ENCODE data around the gene MLLT3. TPM values are rescaled to one million over a fixed set of nuclear protein-coding genes. Genes with fewer than 3 reads are reported as not detected.

MLLT3 gene
- total and polyA plus RNA-seq, 2 experiments from 2014 or later: 13.7 to 39.2 TPM

DNA sequence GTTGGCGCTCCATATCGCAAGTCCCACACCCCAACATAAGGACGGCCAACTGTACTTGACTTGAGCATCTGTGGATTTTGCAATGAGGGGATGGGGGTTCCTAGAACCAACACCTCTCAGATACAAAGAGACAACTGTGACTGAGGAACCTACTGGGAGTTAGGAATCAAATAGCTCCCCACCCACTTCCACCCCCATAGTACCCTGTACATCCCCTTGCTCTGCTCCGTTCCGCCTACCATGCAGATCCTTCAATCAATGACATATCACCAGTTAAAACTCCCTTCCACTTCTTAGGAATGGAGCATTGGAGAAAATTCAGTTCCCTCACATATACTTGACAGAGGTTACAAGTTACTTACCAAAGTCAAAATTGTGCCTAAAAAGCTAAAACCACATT lies 140.9 kb downstream of the MLLT3 start:
- 97% methylated on average over 5 of the region's 5 CpGs for WGBS (ENCODE audit: low lambda C conversion rate, missing lambda C conversion rate)
- Histone ChIP-seq H3K4me1 (ENCODE audit: insufficient read depth) (peaks cover 33% of the 10 kb centered on the region), H3K9me2 (replicated peaks; ENCODE audit: insufficient read depth) (no peaks in the 10 kb centered on the region), H3K36me3 (replicated peaks; ENCODE audit: insufficient read depth, low read depth) (no peaks in the 10 kb centered on the region), H2AFZ (no peak overlapping the region), H3K9me3 (ENCODE audit: low read depth) (no peaks in the 10 kb centered on the region), H3K79me2 (peaks cover 81% of the 10 kb centered on the region), H3K27me3 (no peaks in the 10 kb centered on the region), H3K4me3 (no peak overlapping the region), H4K20me1 (ENCODE audit: insufficient read depth, poor library complexity, severe bottlenecking) (peaks cover 3% of the 10 kb centered on the region), H3K4me2 (no peak overlapping the region), H3K27ac (no peak overlapping the region)
- TF ChIP-seq EZH2phosphoT487 (IDR thresholded peaks at IDR 0.05; ENCODE audit: low read depth, severe bottlenecking, unreplicated experiment): no peak
- TF ChIP-seq, protein P1, sequence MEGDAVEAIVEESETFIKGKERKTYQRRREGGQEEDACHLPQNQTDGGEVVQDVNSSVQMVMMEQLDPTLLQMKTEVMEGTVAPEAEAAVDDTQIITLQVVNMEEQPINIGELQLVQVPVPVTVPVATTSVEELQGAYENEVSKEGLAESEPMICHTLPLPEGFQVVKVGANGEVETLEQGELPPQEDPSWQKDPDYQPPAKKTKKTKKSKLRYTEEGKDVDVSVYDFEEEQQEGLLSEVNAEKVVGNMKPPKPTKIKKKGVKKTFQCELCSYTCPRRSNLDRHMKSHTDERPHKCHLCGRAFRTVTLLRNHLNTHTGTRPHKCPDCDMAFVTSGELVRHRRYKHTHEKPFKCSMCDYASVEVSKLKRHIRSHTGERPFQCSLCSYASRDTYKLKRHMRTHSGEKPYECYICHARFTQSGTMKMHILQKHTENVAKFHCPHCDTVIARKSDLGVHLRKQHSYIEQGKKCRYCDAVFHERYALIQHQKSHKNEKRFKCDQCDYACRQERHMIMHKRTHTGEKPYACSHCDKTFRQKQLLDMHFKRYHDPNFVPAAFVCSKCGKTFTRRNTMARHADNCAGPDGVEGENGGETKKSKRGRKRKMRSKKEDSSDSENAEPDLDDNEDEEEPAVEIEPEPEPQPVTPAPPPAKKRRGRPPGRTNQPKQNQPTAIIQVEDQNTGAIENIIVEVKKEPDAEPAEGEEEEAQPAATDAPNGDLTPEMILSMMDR (IDR thresholded peaks at IDR 0.05; ENCODE audit: poor library complexity): no peak
- TF ChIP-seq EZH2 (IDR thresholded peaks at IDR 0.05; ENCODE audit: borderline replicate concordance): no peak
- no peak for DNase-seq (ENCODE audit: low spot score)

DNA sequence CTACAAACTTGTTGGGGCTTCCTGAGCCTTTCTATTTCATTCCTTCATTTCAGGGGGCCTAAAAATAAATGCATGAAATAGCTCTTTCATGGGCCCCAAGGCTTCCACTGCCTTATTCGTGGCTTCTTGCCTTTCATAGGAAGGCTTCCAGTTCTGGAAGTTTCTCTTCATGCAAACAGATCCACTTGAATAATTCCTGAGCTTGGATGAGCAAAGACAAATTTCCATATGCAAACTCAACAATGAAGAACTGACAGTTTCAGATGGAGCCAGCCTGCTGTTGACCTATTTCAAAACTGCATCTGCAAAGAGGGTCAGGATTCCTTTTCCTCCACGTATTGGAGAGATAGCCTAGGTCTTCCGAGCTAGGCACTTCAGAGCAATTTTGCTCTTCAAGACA lies 142.1 kb downstream of the MLLT3 start:
- TF ChIP-seq, protein P1 (IDR thresholded peaks at IDR 0.05; ENCODE audit: poor library complexity): no peak
- TF ChIP-seq EZH2 (IDR thresholded peaks at IDR 0.05; ENCODE audit: borderline replicate concordance) (no peak), EZH2phosphoT487 (IDR thresholded peaks at IDR 0.05; ENCODE audit: low read depth, severe bottlenecking, unreplicated experiment) (no peak)

DNA sequence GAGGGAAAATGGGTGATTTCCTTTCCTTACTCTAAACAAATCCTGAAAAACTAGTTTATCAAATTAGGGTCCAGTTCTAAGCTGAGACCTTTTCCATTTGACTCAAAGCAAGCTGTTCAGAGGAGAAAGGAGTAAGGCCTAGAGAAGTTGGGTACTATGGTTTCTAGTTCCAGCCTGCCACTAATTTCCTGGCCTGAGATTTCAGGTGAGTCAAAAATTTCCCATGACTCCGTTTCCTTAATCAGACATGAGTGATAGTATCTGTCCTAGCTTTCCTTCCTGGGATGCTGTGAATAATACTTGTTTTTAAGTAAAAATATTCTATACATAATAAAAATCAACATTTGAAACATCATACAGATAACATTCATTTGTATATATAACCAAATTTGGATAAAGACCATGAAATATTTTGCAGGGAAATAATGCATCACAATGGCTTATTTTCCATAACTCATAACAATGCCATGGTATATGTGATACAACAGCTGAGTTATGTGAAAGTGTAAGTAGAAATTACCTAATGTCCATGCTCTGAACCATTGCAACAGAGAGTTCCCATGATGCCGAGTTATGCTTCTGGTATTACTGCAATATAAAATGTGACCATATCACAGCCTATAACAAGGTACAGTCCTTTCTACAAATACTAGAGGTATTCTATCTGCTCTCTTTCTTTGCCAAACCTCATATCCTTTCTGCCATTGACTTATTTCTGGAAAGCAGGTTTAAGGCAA lies 142.7 kb downstream of the MLLT3 start:
- Histone ChIP-seq H3K27ac (no peak overlapping the region), H2AFZ (no peak overlapping the region), H3K4me1 (ENCODE audit: insufficient read depth) (peaks cover 33% of the 10 kb centered on the region), H3K9me3 (ENCODE audit: low read depth) (no peaks in the 10 kb centered on the region), H3K27me3 (no peaks in the 10 kb centered on the region), H3K79me2 (peaks cover 88% of the 10 kb centered on the region), H3K4me2 (no peak overlapping the region), H3K4me3 (no peak overlapping the region), H3K9me2 (replicated peaks; ENCODE audit: insufficient read depth) (no peaks in the 10 kb centered on the region), H4K20me1 (ENCODE audit: insufficient read depth, poor library complexity, severe bottlenecking) (peaks cover 2% of the 10 kb centered on the region), H3K36me3 (replicated peaks; ENCODE audit: insufficient read depth, low read depth) (no peaks in the 10 kb centered on the region)
- WGBS (ENCODE audit: low lambda C conversion rate, missing lambda C conversion rate): 96% methylated on average over 2 of the region's 2 CpGs
- DNase-seq (ENCODE audit: low spot score): no peak
- TF ChIP-seq EZH2 (IDR thresholded peaks at IDR 0.05; ENCODE audit: borderline replicate concordance): no peak
- no peak for TF ChIP-seq EZH2phosphoT487 (IDR thresholded peaks at IDR 0.05; ENCODE audit: low read depth, severe bottlenecking, unreplicated experiment)
- TF ChIP-seq, protein P1 (IDR thresholded peaks at IDR 0.05; ENCODE audit: poor library complexity): no peak

More for the DNA sequence above, 142.1 kb downstream of the MLLT3 start:
- WGBS (ENCODE audit: low lambda C conversion rate, missing lambda C conversion rate): 86% methylated on average over 3 of the region's 3 CpGs
- no peak overlapping the region for H3K4me3 ChIP-seq
- H3K9me2 ChIP-seq (replicated peaks; ENCODE audit: insufficient read depth): no peaks in the 10 kb centered on the region
- H3K4me2 ChIP-seq: no peak overlapping the region
- no peak overlapping the region for H2AFZ ChIP-seq
- H3K36me3 ChIP-seq (replicated peaks; ENCODE audit: insufficient read depth, low read depth): no peaks in the 10 kb centered on the region
- H4K20me1 ChIP-seq (ENCODE audit: insufficient read depth, poor library complexity, severe bottlenecking): no peaks in the 10 kb centered on the region
- no peaks in the 10 kb centered on the region for H3K9me3 ChIP-seq (ENCODE audit: low read depth)
- peaks cover 33% of the 10 kb centered on the region for H3K4me1 ChIP-seq (ENCODE audit: insufficient read depth)
- H3K27me3 ChIP-seq: no peaks in the 10 kb centered on the region
- no peak for DNase-seq (ENCODE audit: low spot score)
- peaks cover 85% of the 10 kb centered on the region for H3K79me2 ChIP-seq
- no peak overlapping the region for H3K27ac ChIP-seq
